Prostate gland (tissue), 2 donors: ENCODE measurements around the gene FKRP.

Experiments
- CTCF ChIP-seq, 4 experiments: fragments of 200-600 bp in 2 of 4; fragments of 450-650 bp in 2 of 4; sonication (generic) in 2 of 4; IDR thresholded peaks; 1 replicate in 3 of 4; 2 replicates in 1 of 4; pipeline ENCODE4 v1.5.1; 2016 to 2019; ENCODE audit warnings: antibody characterized with exemption in 4 of 4, mild to moderate bottlenecking in 2 of 4, moderate library complexity in 2 of 4
- POLR2A ChIP-seq: fragments of 450-650 bp; IDR thresholded peaks from one replicate; pipeline ENCODE4 v1.6.1; 2016; ENCODE audit warnings: antibody characterized with exemption, mild to moderate bottlenecking

GRCh38 chr19:46723023-46723461, 22.8 kb upstream of the FKRP start:
- no peak for TF ChIP-seq POLR2A
- no peak for TF ChIP-seq CTCF (IDR thresholded peaks at IDR 0.05)
